RPMI8226 (cell line): ENCODE measurements around the gene GALNT15.
A peak's percentile ranks its signal among the peaks of the same experiment; 100 is the strongest.

Experiments
- DNase-seq: peaks from one replicate; pipeline ENCODE4 v3.0.0-alpha.2; 2015

Gene GALNT15

GRCh38 chr3:16168211-16168610 lies 6.3 kb upstream of the GALNT15 start:
- no peak for DNase-seq

DNA sequence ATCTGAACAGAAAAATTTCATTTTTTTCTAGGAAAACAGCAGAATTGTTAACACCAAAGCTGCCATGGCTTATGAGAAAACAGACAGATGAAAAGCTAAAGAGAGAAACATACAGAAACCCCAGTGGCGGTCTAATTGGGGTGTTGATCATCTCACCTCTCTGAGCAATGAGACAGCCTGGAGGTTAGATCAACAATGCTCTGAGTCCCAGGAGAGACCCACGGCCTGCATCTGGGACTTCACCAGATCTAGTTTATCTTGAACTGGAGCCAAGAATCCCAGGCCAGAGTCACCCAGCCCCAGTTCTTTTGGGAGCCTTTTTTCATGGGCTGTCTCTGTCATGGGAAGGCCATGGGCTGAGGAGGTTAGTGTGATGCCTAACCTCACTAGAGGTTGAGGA lies 3.5 kb upstream of the GALNT15 start:
- no peak for DNase-seq

DNA sequence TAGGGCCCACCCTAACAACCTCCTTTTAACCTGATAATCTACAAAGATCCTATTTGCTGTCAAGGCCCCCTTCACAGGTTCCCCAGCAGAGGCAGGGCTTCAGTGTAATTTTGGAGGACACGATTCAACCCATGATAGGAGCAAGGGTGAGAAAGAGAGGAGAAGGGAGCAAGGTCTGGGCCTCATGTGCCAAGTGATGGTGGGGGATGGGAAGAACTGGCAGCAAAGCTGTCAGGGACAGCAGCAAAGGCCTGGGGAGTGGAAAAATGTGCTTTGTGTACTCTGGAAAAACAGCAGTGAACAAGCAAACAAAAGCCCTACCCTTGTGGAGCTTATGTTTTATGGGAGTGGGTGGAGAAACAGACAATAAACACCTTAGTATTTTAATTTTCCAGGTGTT lies 2.7 kb upstream of the GALNT15 start:
- no peak for DNase-seq

- DNase-seq, result no peak
Observed at GRCh38 chr3:16173283-16174025, 1.0 kb upstream of the GALNT15 start.

DNA sequence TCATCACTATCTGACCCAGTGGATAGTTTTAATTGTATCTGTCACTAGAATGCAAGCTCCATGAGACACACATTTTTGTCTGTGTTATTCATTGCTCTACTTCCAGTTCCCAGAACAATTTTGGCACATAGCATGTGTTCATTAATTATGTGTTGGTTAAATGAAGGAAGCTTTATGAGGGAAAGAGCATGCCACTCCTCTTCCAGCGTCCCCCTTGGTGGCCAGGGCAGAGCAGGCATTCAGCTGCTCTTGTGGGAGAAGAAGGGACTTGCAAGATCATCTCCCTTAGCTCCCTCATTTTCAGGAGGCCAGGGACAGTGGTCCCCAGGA lies 489 bp upstream of the GALNT15 start:
- DNase-seq, result no peak

DNA sequence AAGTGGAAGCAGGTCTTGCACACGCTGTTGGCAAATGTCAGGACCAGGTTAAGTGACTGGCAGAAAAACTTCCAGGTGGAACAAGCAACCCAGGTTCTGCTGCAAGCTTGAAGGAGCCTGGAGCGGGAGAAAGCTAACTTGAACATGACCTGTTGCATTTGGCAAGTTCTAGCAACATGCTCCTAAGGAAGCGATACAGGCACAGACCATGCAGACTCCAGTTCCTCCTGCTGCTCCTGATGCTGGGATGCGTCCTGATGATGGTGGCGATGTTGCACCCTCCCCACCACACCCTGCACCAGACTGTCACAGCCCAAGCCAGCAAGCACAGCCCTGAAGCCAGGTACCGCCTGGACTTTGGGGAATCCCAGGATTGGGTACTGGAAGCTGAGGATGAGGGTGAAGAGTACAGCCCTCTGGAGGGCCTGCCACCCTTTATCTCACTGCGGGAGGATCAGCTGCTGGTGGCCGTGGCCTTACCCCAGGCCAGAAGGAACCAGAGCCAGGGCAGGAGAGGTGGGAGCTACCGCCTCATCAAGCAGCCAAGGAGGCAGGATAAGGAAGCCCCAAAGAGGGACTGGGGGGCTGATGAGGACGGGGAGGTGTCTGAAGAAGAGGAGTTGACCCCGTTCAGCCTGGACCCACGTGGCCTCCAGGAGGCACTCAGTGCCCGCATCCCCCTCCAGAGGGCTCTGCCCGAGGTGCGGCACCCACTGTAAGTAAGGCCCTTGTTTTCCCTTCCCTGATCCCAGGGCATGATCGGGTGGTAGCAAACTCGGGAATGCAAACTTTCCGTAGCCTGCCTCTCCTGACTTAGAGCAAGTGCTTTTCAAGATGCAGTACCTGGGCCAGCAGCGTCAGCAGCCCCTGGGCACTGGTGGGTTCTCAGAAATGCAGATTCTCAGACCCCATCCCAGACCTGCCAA lies 759 bp downstream of the GALNT15 start:
- DNase-seq, result no peak

GRCh38 chr3:16176391-16177030 lies 2.0 kb downstream of the GALNT15 start:
- DNase-seq, result no peak

GRCh38 chr3:16177382-16177781 lies 2.9 kb downstream of the GALNT15 start:
- DNase-seq, result no peak

GRCh38 chr3:16177962-16178627 lies 3.6 kb downstream of the GALNT15 start:
- peak; percentile 73 for DNase-seq

DNA sequence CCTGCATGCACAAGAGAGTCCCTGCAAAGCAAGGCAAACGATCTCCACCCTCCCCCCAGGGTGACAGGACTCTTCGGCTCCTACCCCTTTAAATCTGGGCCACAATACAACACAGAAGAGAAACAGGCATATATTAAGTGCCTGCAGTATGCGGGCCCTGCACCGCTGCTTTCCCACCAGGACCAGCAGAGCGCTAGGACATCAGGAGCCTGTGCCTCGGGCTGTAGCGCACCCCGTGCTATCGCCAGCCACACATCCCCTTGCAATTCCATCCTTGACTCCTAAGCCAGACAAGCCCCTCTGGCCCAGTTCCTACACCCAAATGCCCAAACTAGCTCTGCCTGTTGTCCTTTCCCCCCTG lies 4.1 kb downstream of the GALNT15 start:
- no peak for DNase-seq

DNA sequence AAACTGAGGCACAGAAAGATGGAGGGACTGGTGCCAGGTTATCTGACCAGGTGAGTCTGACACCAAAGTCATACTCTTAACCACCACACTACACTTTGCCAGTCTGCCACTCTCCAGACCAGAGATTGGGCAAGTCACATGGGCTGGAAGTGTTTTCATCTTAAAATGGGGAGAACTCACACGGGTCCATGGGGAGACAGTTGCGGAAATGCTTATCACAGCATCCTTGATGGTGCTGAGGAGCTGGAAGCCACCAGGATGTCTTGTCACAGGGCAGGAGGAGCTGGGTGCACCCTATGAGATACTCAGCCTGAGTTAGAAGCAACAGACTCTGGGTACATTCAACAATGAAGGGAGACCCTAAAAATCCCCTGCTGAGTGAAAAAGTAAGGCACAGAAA lies 4.8 kb downstream of the GALNT15 start:
- no peak for DNase-seq

- DNase-seq, result no peak
Observed at GRCh38 chr3:16179771-16180736, 5.6 kb downstream of the GALNT15 start.

- no peak for DNase-seq
Observed at GRCh38 chr3:16180737-16181134, 6.3 kb downstream of the GALNT15 start.

- no peak for DNase-seq
Observed at GRCh38 chr3:16181361-16181760, 6.9 kb downstream of the GALNT15 start.

DNA sequence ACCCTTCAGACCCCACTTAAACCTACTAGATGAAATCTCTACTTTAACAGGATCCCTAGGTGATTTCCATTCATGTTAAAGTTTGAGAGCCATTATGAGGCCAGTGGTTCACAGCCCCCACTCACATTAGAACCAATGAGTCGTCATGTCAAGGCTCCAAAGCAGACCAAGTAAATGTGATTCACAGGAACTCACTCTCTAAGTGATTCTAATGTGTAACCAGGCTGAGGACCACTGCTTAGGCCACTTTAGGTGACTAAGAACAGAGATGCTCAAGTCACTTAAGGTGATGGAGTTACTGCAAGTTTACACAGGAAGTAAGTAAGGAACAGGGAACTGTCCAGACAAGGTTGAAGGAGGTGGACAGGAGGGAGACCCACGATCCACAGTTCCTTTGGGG lies 7.7 kb downstream of the GALNT15 start:
- no peak for DNase-seq

DNA sequence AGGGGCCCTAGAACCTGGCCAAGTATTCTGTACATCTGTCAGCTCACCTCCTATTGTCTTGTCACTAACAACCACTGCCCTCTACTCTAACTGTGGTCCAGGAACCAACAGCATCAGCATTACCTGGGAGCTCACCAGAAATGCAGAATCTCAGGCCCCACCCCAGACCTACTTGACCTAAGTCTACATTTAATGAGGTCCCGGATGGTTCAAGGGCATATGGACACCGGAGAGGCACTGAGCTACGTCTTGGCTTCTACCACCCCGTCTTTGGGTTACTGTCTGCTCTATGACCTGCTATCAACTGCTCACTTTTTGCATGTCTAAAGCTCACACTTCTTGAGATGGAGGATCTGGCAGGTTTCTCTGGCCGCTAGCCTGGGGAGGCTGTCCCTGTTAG lies 8.1 kb downstream of the GALNT15 start:
- DNase-seq, result no peak

GRCh38 chr3:16183082-16183481 lies 8.6 kb downstream of the GALNT15 start:
- DNase-seq, result no peak

DNA sequence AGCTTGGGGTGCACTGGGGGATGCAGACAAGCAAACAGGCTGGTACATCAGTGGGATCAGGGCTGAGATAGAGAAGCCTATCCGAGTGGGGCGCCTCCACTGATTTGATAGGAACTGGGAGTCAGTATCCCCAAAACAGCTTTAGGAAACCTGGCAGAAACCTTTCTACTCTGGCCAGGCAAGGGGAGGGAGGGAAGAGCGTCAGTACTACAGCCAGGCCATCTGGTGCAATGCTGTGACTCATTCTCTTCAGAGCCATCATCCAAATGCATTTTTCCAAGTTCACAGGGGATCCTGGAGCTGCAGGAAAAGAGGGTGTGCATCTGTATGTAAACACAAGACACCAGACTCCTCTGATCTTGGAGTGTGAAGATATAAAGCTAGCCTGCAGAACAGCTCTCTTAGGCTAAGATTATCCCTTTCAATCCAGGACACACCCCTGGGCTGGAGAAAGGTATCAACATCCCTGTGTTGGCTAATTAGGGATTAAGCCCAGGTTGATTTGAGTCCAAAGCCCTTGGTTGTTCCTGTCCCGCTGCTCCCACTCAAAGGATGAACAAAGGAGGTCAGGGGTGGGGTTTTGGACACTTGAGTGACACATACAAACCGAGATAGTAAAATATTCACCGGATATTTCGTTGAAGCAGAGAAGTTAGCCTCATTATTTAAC lies 9.3 kb downstream of the GALNT15 start:
- DNase-seq, result no peak

DNA sequence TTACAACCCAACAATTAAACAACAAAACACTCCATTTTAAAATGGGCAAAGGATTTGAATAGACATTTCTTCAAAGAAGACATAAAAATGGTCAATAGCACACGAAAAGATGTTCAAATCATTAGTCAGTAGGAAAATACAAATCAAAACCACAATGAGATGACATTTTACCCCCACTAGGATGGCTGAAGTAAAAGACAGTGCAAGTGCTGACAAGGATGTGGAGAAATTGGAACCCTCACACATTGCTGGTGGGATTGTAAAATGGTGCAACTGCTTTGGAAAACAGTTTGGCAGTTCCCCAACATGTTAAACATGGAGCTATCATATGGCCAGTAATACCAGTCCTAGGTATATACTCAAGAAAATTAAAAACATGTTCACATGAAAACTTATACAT lies 11.6 kb downstream of the GALNT15 start:
- DNase-seq, result no peak

DNA sequence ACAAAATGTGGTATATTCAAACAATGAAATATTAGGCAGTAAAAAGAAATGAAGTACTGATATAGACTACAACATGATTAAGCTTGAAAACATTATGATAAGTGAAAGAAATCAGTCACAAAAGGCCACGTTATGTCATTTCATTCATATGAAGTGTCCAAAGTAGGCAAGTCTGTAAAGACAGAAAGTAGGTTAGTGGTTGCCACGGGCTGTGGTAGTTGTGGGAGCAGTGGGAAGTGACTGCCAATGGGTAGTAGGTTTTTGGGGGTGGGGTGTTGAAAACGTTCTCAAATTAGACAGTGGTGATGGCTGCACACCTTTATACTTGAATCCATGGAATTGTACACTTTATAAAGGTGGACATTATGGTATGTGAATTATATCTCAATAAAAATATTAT lies 12.1 kb downstream of the GALNT15 start:
- DNase-seq, result no peak

- no peak for DNase-seq
Observed at GRCh38 chr3:16187213-16187790, 12.8 kb downstream of the GALNT15 start.
